ENCODE data around the gene PIK3AP1.
"Not testable (repeated sequence)": the region's sequence is repeated elsewhere in the genome, so short reads cannot be mapped to it uniquely, and the experiment has no call there.

PIK3AP1 gene

GRCh38 chr10:96721207-96721572 is 876 bp upstream of the PIK3AP1 start:
- no peak for DNase-seq

- DNase-seq: peak in 11 of 51 donors; percentile 4 to 33 (median 14)
Measured at GRCh38 chr10:96719850-96720421, 378 bp downstream of the PIK3AP1 start.

- DNase-seq: no peak
Measured at GRCh38 chr10:96719200-96719599, 1.1 kb downstream of the PIK3AP1 start.

- peak in 1 of 51 donors; percentile 4 for DNase-seq
Measured at GRCh38 chr10:96718304-96718990, 1.9 kb downstream of the PIK3AP1 start.

- DNase-seq: no peak
Measured at GRCh38 chr10:96716390-96716789, 3.9 kb downstream of the PIK3AP1 start.

GRCh38 chr10:96714746-96715255 is 5.5 kb downstream of the PIK3AP1 start:
- DNase-seq: no peak

GRCh38 chr10:96714031-96714590 is 6.2 kb downstream of the PIK3AP1 start:
- no peak for DNase-seq

GRCh38 chr10:96712662-96713271 is 7.5 kb downstream of the PIK3AP1 start:
- DNase-seq: no peak

GRCh38 chr10:96711048-96711728 is 9.1 kb downstream of the PIK3AP1 start:
- no peak for DNase-seq

- no peak for DNase-seq
Measured at GRCh38 chr10:96709525-96709924, 10.8 kb downstream of the PIK3AP1 start.

GRCh38 chr10:96708996-96709395 is 11.3 kb downstream of the PIK3AP1 start:
- DNase-seq: no peak

GRCh38 chr10:96708456-96708855 is 11.9 kb downstream of the PIK3AP1 start:
- no peak for DNase-seq

GRCh38 chr10:96706331-96706853 is 13.9 kb downstream of the PIK3AP1 start:
- no peak for DNase-seq

GRCh38 chr10:96705134-96705533 is 15.2 kb downstream of the PIK3AP1 start:
- DNase-seq: no peak

- no peak for DNase-seq
Measured at GRCh38 chr10:96704563-96704962, 15.8 kb downstream of the PIK3AP1 start.

- no peak for DNase-seq
Measured at GRCh38 chr10:96703358-96703757, 17.0 kb downstream of the PIK3AP1 start.

- DNase-seq: no peak
Measured at GRCh38 chr10:96701265-96701664, 19.0 kb downstream of the PIK3AP1 start.

- DNase-seq: peak in 5 of 51 donors; percentile 3 to 16 (median 10)
Measured at GRCh38 chr10:96700374-96701099, 19.8 kb downstream of the PIK3AP1 start.

- no peak for DNase-seq
Measured at GRCh38 chr10:96699613-96700012, 20.7 kb downstream of the PIK3AP1 start.

- DNase-seq: not testable (repeated sequence)
Measured at GRCh38 chr10:96698305-96698704, 22.0 kb downstream of the PIK3AP1 start.

- DNase-seq: no peak
Measured at GRCh38 chr10:96697438-96697837, 22.9 kb downstream of the PIK3AP1 start.

All from hypothalamus (tissue), 51 donors.